GM12878 (cell line): ENCODE measurements around the gene IL23R.

Source experiments
- CTCF ChIP-seq, 3 experiments: IDR thresholded peaks in 2 of 3; conservative IDR thresholded peaks in 1 of 3; 2 replicates each; pipeline ENCODE4 v1.5.1; 2011; ENCODE audit warnings: low read depth in 3 of 3, low read length in 3 of 3, mild to moderate bottlenecking in 3 of 3, control low read depth in 2 of 3, moderate library complexity in 2 of 3, inconsistent platforms in 1 of 3, mixed read lengths in 1 of 3; ENCODE audit not compliant: control insufficient read depth in 2 of 3, insufficient read depth in 1 of 3; ENCODE audit errors: extremely low read depth in 1 of 3
- EP300 ChIP-seq, 2 experiments: fragments of 150-350 bp in 1 of 2; IDR thresholded peaks; 2 replicates each; pipeline ENCODE4 v1.6.1; 2011 to 2012; ENCODE audit warnings: low read depth in 2 of 2, low read length in 2 of 2, borderline replicate concordance in 1 of 2, improper control_type of control experiment in 1 of 2, inconsistent platforms in 1 of 2; ENCODE audit not compliant: control insufficient read depth in 1 of 2
- GABPA ChIP-seq: IDR thresholded peaks from 2 replicates; pipeline ENCODE4 v1.6.1; 2014; ENCODE audit warnings: antibody characterized with exemption, low read depth, mild to moderate bottlenecking, inconsistent platforms
- NFYB ChIP-seq: IDR thresholded peaks from 2 replicates; pipeline ENCODE4 v1.6.1; 2011; ENCODE audit warnings: low read depth, mild to moderate bottlenecking, low read length, improper control_type of control experiment, moderate library complexity; ENCODE audit not compliant: insufficient read depth
- RAD21 ChIP-seq: IDR thresholded peaks from 2 replicates; pipeline ENCODE4 v1.6.1; 2011; ENCODE audit warnings: mild to moderate bottlenecking, low read depth, low read length, moderate library complexity; ENCODE audit not compliant: insufficient read depth
- SIN3A ChIP-seq: IDR thresholded peaks from 2 replicates; pipeline ENCODE4 v1.6.1; 2012; ENCODE audit warnings: low read depth, low read length, improper control_type of control experiment
- ZBED1 ChIP-seq: IDR thresholded peaks from 2 replicates; pipeline ENCODE4 v1.6.1; 2016; ENCODE audit warnings: borderline replicate concordance
- ZBTB40 ChIP-seq: fragments of 450-650 bp; IDR thresholded peaks from 2 replicates; pipeline ENCODE4 v1.6.1; 2016; ENCODE audit warnings: mild to moderate bottlenecking, moderate library complexity, borderline replicate concordance

DNA sequence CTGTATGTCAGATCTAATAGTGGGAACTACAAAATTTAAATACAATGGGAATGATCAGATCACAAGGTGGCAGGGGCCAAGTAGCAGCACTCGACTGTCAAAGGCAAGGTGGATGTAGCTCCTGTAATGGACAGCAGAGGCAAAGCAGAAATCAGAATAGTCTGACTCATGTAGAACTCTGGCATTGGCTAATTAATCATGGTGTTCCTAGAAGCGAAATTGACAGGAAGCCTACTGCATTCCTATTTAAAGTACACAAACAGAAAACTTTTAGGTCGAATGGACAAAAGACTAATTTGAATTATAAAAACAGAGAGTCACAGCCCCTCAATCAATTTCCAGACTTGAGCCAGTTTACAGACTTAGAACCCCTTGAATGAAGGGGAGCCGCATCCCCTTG is 124.0 kb downstream of the IL23R start:
- TF ChIP-seq CTCF (IDR thresholded peaks at IDR 0.05 in 2 of 3, conservative IDR thresholded peaks at IDR 0.05 in 1 of 3; ENCODE audit: control insufficient read depth in 2 of 3, extremely low read depth in 1 of 3, insufficient read depth in 1 of 3, low read depth in 3 of 3, low read length in 3 of 3) = no peak
- no peak for TF ChIP-seq EP300 (IDR thresholded peaks at IDR 0.05; ENCODE audit: borderline replicate concordance in 1 of 2, control insufficient read depth in 1 of 2, low read depth in 2 of 2, low read length in 2 of 2)
- TF ChIP-seq RAD21 = no peak
- no peak for TF ChIP-seq ZBED1
- TF ChIP-seq SIN3A = no peak
- no peak for TF ChIP-seq GABPA
- no peak for TF ChIP-seq ZBTB40
- no peak for TF ChIP-seq NFYB
